Measurements from ENCODE around the gene LNX2. TPM values are rescaled to one million over a fixed set of nuclear protein-coding genes. Genes with fewer than 3 reads are reported as not detected.

The LNX2 gene
- total and polyA plus RNA-seq, 2 donors (not counting 1 experiment from before 2014, with no cell fraction given), result 2.9 to 10.9 TPM

DNA sequence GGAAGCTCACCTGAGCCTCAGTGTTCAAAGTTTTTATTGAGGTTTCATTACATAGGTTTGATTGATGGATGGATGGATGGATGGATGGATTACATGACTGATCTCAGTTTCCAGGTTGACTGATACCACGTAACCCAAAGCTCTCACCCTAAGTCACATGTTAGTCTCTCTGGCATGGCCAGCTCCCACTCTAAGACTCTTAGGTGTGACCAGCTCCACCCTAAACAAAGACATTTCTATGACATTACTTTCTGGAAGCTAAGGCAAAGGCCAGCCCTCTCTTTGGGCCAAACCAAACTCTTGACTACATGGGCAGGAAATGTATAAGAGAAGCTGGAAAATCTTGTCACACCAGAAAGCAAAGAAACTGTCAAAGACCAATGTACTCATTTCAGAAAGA, 30.0 kb upstream of the LNX2 start:
- Histone ChIP-seq H3K9me3 (ENCODE audit: control extremely low read depth in 1 of 3, control insufficient read depth in 2 of 3, insufficient read depth in 1 of 3, low read length in 2 of 3) (peaks cover 4 to 21% (median 9%) of the 10 kb centered on the region in 3 donors), H3K4me1 (ENCODE audit: control insufficient read depth in 2 of 2, insufficient read depth in 2 of 2, low read length in 2 of 2) (no peaks in the 10 kb centered on the region), H3K27me3 (replicated peaks in 1 of 4; ENCODE audit: control extremely low read depth in 1 of 4, control insufficient read depth in 3 of 4, insufficient read depth in 4 of 4, low read length in 3 of 4) (no peaks in the 10 kb centered on the region), H2AFZ (ENCODE audit: insufficient read depth, low read depth, low read length, poor library complexity, severe bottlenecking) (no peak overlapping the region), H3K9ac (ENCODE audit: low read length) (no peak overlapping the region), H3K4me2 (replicated peaks; ENCODE audit: low read depth, low read length, poor library complexity, severe bottlenecking) (no peak overlapping the region), H3K27ac (ENCODE audit: low read length in 2 of 2) (no peak overlapping the region), H4K20me1 (ENCODE audit: control insufficient read depth, insufficient read depth, low read length, poor library complexity, severe bottlenecking) (peaks cover 3% of the 10 kb centered on the region), H3K4me3 (ENCODE audit: control extremely low read depth in 1 of 5, extremely low read depth in 1 of 5, insufficient read depth in 1 of 5, low read depth in 2 of 5, low read length in 4 of 5) (no peak overlapping the region), H3K79me2 (ENCODE audit: control insufficient read depth, insufficient read depth, low read length) (peaks cover 15% of the 10 kb centered on the region), H3K36me3 (replicated peaks in 1 of 2; ENCODE audit: control extremely low read depth in 1 of 2, control insufficient read depth in 1 of 2, extremely low read depth in 1 of 2, insufficient read depth in 2 of 2, low read length in 1 of 2) (peaks cover 11 to 36% of the 10 kb centered on the region in 2 experiments)
- CTCF ChIA-PET, result no interaction called here
- TF ChIP-seq, protein P1, sequence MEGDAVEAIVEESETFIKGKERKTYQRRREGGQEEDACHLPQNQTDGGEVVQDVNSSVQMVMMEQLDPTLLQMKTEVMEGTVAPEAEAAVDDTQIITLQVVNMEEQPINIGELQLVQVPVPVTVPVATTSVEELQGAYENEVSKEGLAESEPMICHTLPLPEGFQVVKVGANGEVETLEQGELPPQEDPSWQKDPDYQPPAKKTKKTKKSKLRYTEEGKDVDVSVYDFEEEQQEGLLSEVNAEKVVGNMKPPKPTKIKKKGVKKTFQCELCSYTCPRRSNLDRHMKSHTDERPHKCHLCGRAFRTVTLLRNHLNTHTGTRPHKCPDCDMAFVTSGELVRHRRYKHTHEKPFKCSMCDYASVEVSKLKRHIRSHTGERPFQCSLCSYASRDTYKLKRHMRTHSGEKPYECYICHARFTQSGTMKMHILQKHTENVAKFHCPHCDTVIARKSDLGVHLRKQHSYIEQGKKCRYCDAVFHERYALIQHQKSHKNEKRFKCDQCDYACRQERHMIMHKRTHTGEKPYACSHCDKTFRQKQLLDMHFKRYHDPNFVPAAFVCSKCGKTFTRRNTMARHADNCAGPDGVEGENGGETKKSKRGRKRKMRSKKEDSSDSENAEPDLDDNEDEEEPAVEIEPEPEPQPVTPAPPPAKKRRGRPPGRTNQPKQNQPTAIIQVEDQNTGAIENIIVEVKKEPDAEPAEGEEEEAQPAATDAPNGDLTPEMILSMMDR (IDR thresholded peaks at IDR 0.05), result no peak
- TF ChIP-seq EZH2 (IDR thresholded peaks at IDR 0.05; ENCODE audit: borderline replicate concordance, insufficient read depth, low read depth, low read length, poor library complexity, severe bottlenecking), result no peak
- intact Hi-C loops (cut with micrococcal nuclease), result no loop called here
- H3K27ac Mint-ChIP-seq, result no peak overlapping the region
- H3K27me3 Mint-ChIP-seq, result no peaks in the 10 kb centered on the region
- DNase-seq (no peak), ATAC-seq (ENCODE audit: low read depth) (no peak)
- H3K4me1 Mint-ChIP-seq, result peaks cover under 1% of the 10 kb centered on the region
- no peak overlapping the region for H3K4me3 Mint-ChIP-seq
- POLR2A ChIA-PET, result no interaction called here
- H3K9me3 Mint-ChIP-seq (ENCODE audit: insufficient read depth), result peaks cover 7% of the 10 kb centered on the region
- no CpG with 5 or more reads among the region's 1 CpG for WGBS (ENCODE audit: insufficient coverage)

DNA sequence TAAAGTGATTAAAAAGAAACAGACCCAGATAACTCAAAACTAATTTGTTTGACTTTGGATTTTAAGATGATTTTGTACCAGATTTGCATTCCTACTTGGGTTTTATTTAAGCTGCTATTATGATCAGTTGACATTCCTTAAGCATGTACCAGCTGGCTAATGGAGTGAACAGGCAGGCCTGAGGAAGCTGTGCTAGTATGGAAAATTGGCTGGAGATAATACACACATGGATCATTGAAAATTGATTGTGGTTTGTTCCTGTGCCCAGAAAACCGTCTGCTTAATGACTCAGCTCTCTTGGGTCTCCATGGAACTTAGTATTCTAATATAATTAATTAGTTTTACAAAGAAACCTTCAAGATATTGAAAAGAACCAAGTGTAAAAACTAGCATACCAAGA, 24.0 kb upstream of the LNX2 start:
- Mint-ChIP-seq H3K4me3 (no peak overlapping the region), H3K4me1 (peaks cover 27% of the 10 kb centered on the region), H3K27me3 (no peaks in the 10 kb centered on the region), H3K9me3 (ENCODE audit: insufficient read depth) (no peaks in the 10 kb centered on the region), H3K27ac (no peak overlapping the region)
- Histone ChIP-seq H2AFZ (ENCODE audit: insufficient read depth, low read depth, low read length, poor library complexity, severe bottlenecking) (no peak overlapping the region), H3K27ac (ENCODE audit: low read length in 2 of 2) (no peak overlapping the region), H3K9me3 (ENCODE audit: control extremely low read depth in 1 of 3, control insufficient read depth in 2 of 3, insufficient read depth in 1 of 3, low read length in 2 of 3) (peaks cover 0 to 7% (median 0%) of the 10 kb centered on the region in 3 donors), H3K36me3 (replicated peaks in 1 of 2; ENCODE audit: control extremely low read depth in 1 of 2, control insufficient read depth in 1 of 2, extremely low read depth in 1 of 2, insufficient read depth in 2 of 2, low read length in 1 of 2) (peaks cover 6 to 13% of the 10 kb centered on the region in 2 experiments), H3K4me1 (ENCODE audit: control insufficient read depth in 2 of 2, insufficient read depth in 2 of 2, low read length in 2 of 2) (no peaks in the 10 kb centered on the region), H3K4me2 (replicated peaks; ENCODE audit: low read depth, low read length, poor library complexity, severe bottlenecking) (no peak overlapping the region), H4K20me1 (ENCODE audit: control insufficient read depth, insufficient read depth, low read length, poor library complexity, severe bottlenecking) (peaks cover 18% of the 10 kb centered on the region), H3K4me3 (ENCODE audit: control extremely low read depth in 1 of 5, extremely low read depth in 1 of 5, insufficient read depth in 1 of 5, low read depth in 2 of 5, low read length in 4 of 5) (no peak overlapping the region), H3K9ac (ENCODE audit: low read length) (no peak overlapping the region), H3K27me3 (replicated peaks in 1 of 4; ENCODE audit: control extremely low read depth in 1 of 4, control insufficient read depth in 3 of 4, insufficient read depth in 4 of 4, low read length in 3 of 4) (no peaks in the 10 kb centered on the region), H3K79me2 (ENCODE audit: control insufficient read depth, insufficient read depth, low read length) (peaks cover 49% of the 10 kb centered on the region)
- DNase-seq, result no peak
- no peak for ATAC-seq (ENCODE audit: low read depth)
- WGBS (ENCODE audit: insufficient coverage), result no CpG with 5 or more reads among the region's 1 CpG
- TF ChIP-seq, protein P1 (IDR thresholded peaks at IDR 0.05), result no peak
- TF ChIP-seq EZH2 (IDR thresholded peaks at IDR 0.05; ENCODE audit: borderline replicate concordance, insufficient read depth, low read depth, low read length, poor library complexity, severe bottlenecking), result no peak
- intact Hi-C loops (cut with micrococcal nuclease), result no loop called here
- POLR2A ChIA-PET, result no interaction called here
- CTCF ChIA-PET, result no interaction called here
